ENCODE results near the gene EFCAB8. TPM values are rescaled to one million over a fixed set of nuclear protein-coding genes. Genes with fewer than 3 reads are reported as not detected.

EFCAB8 gene
- total and polyA plus RNA-seq, 4 experiments from 2014 or later: 1.5 to 1.8 TPM; not detected in 2

- DNase-seq: no peak
- Histone ChIP-seq H3K4me3 (ENCODE audit: low read length in 2 of 2) (no peak overlapping the region), H3K36me3 (ENCODE audit: insufficient read depth, low read length) (peaks cover 32% of the 10 kb centered on the region), H3K27me3 (ENCODE audit: insufficient read depth, low read length) (no peaks in the 10 kb centered on the region), H3K4me1 (ENCODE audit: insufficient read depth, low read length) (peaks cover 55% of the 10 kb centered on the region), H3K27ac (ENCODE audit: low read depth, low read length) (no peak overlapping the region), H3K9me3 (ENCODE audit: control insufficient read depth in 1 of 2, low read length in 2 of 2) (no peaks in the 10 kb centered on the region)
- POLR2A ChIA-PET (ENCODE audit: partially characterized antibody): interaction anchor here (1.0 to 5.0 kb wide), 2 partner anchors 11 to 89 kb away, joined by 4 to 38 read pairs; partner anchors contain the start of genes COMMD7 and MAPRE1
- intact Hi-C loops (cut with micrococcal nuclease): loop anchor here (1.0 to 2.0 kb wide), 2 partner anchors 12 to 41 kb away; no protein-coding TSS in a partner anchor
- Mint-ChIP-seq H3K27me3 (no peaks in the 10 kb centered on the region), H3K4me3 (peak overlapping the region in 6 of 8 donors; percentile 31 to 80 (median 66)), H3K4me1 (peaks cover 34 to 73% (median 54%) of the 10 kb centered on the region in 4 donors), H3K27ac (peak overlapping the region in 4 of 7 donors; percentile 54 to 78 (median 64)), H3K36me3 (peaks cover 29 to 78% of the 10 kb centered on the region in 2 donors), H3K9me3 (no peaks in the 10 kb centered on the region)
- CTCF ChIA-PET (ENCODE audit: partially characterized antibody): interaction anchor here (0.6 to 2.7 kb wide), 3 partner anchors 9 to 795 kb away, joined by 4 to 12 read pairs (median 5); no protein-coding TSS in a partner anchor
Measured at GRCh38 chr20:32831982-32832381, 26.7 kb upstream of the EFCAB8 start.

GRCh38 chr20:32832664-32833063, 26.1 kb upstream of the EFCAB8 start:
- intact Hi-C loops (cut with micrococcal nuclease): loop anchor here (1.0 to 2.0 kb wide), 2 partner anchors 12 to 42 kb away; no protein-coding TSS in a partner anchor
- peaks cover 34 to 80% of the 10 kb centered on the region in 2 donors for H3K36me3 Mint-ChIP-seq
- H3K27me3 ChIP-seq (ENCODE audit: insufficient read depth, low read length): no peaks in the 10 kb centered on the region

GRCh38 chr20:32834972-32835371, 23.8 kb upstream of the EFCAB8 start:
- Histone ChIP-seq H3K27ac (ENCODE audit: low read depth, low read length) (no peak overlapping the region), H3K9me3 (ENCODE audit: control insufficient read depth in 1 of 2, low read length in 2 of 2) (no peaks in the 10 kb centered on the region), H3K36me3 (ENCODE audit: insufficient read depth, low read length) (peaks cover 45% of the 10 kb centered on the region), H3K4me3 (ENCODE audit: low read length in 2 of 2) (no peak overlapping the region), H3K4me1 (ENCODE audit: insufficient read depth, low read length) (peaks cover 40% of the 10 kb centered on the region), H3K27me3 (ENCODE audit: insufficient read depth, low read length) (no peaks in the 10 kb centered on the region)
- Mint-ChIP-seq H3K27ac (peak overlapping the region in 3 of 7 donors; percentile 52 to 65 (median 53)), H3K27me3 (no peaks in the 10 kb centered on the region), H3K4me3 (no peak overlapping the region), H3K36me3 (peaks cover 32 to 82% of the 10 kb centered on the region in 2 donors), H3K4me1 (peaks cover 30 to 65% (median 49%) of the 10 kb centered on the region in 4 donors), H3K9me3 (no peaks in the 10 kb centered on the region)
- CTCF ChIA-PET (ENCODE audit: partially characterized antibody): interaction anchor here (1.3 kb wide), 1 partner anchor 45 kb away, joined by 6 read pairs; no protein-coding TSS in a partner anchor
- POLR2A ChIA-PET (ENCODE audit: partially characterized antibody): no interaction called here
- intact Hi-C loops (cut with micrococcal nuclease): no loop called here
- no peak for DNase-seq

More at GRCh38 chr20:32832664-32833063, 26.1 kb upstream of the EFCAB8 start:
- Mint-ChIP-seq H3K4me1 (peaks cover 36 to 72% (median 52%) of the 10 kb centered on the region in 4 donors), H3K9me3 (no peaks in the 10 kb centered on the region), H3K27ac (peak overlapping the region; percentile 61 to 90 (median 83)), H3K27me3 (no peaks in the 10 kb centered on the region), H3K4me3 (peak overlapping the region in 7 of 8 donors; percentile 49 to 80 (median 65))
- CTCF ChIA-PET (ENCODE audit: partially characterized antibody): interaction anchor here (0.6 to 2.7 kb wide), 3 partner anchors 10 to 796 kb away, joined by 4 to 12 read pairs (median 5); no protein-coding TSS in a partner anchor
- no peak overlapping the region for H3K4me3 ChIP-seq (ENCODE audit: low read length in 2 of 2)
- H3K9me3 ChIP-seq (ENCODE audit: control insufficient read depth in 1 of 2, low read length in 2 of 2): no peaks in the 10 kb centered on the region
- H3K36me3 ChIP-seq (ENCODE audit: insufficient read depth, low read length): peaks cover 32% of the 10 kb centered on the region
- POLR2A ChIA-PET (ENCODE audit: partially characterized antibody): interaction anchor here (1.0 to 5.0 kb wide), 2 partner anchors 12 to 90 kb away, joined by 4 to 38 read pairs; partner anchors contain the start of genes COMMD7 and MAPRE1
- peak in 4 of 5 donors; percentile 13 to 28 (median 23) for DNase-seq
- no peak overlapping the region for H3K27ac ChIP-seq (ENCODE audit: low read depth, low read length)
- H3K4me1 ChIP-seq (ENCODE audit: insufficient read depth, low read length): peaks cover 59% of the 10 kb centered on the region

- intact Hi-C loops (cut with micrococcal nuclease): no loop called here
Measured at GRCh38 chr20:32837157-32837556, 21.6 kb upstream of the EFCAB8 start.

GRCh38 chr20:32839227-32839981, 19.3 kb upstream of the EFCAB8 start:
- DNase-seq: no peak
- no peaks in the 10 kb centered on the region for H3K9me3 Mint-ChIP-seq
- H3K27ac ChIP-seq (ENCODE audit: low read depth, low read length): no peak overlapping the region
- peaks cover 40 to 77% of the 10 kb centered on the region in 2 donors for H3K36me3 Mint-ChIP-seq
- H3K27me3 ChIP-seq (ENCODE audit: insufficient read depth, low read length): no peaks in the 10 kb centered on the region
- H3K27me3 Mint-ChIP-seq: no peaks in the 10 kb centered on the region
- ChIA-PET CTCF (ENCODE audit: partially characterized antibody) (interaction anchor here (1.4 kb wide), 1 partner anchor 50 kb away, joined by 3 read pairs; no protein-coding TSS in a partner anchor), POLR2A (ENCODE audit: partially characterized antibody) (no interaction called here)
- peak overlapping the region in 6 of 7 donors; percentile 9 to 76 (median 30) for H3K27ac Mint-ChIP-seq
- no peak overlapping the region for H3K4me3 Mint-ChIP-seq
- no peak overlapping the region for H3K4me3 ChIP-seq (ENCODE audit: low read length in 2 of 2)
- peaks cover 29 to 63% (median 43%) of the 10 kb centered on the region in 4 donors for H3K4me1 Mint-ChIP-seq
- peaks cover 9% of the 10 kb centered on the region for H3K4me1 ChIP-seq (ENCODE audit: insufficient read depth, low read length)
- peaks cover 38% of the 10 kb centered on the region for H3K36me3 ChIP-seq (ENCODE audit: insufficient read depth, low read length)
- intact Hi-C loops (cut with micrococcal nuclease): no loop called here
- no peaks in the 10 kb centered on the region for H3K9me3 ChIP-seq (ENCODE audit: control insufficient read depth in 1 of 2, low read length in 2 of 2)

More at GRCh38 chr20:32837157-32837556, 21.6 kb upstream of the EFCAB8 start:
- peaks cover 44% of the 10 kb centered on the region for H3K36me3 ChIP-seq (ENCODE audit: insufficient read depth, low read length)
- POLR2A ChIA-PET (ENCODE audit: partially characterized antibody): no interaction called here
- H3K27me3 Mint-ChIP-seq: no peaks in the 10 kb centered on the region
- no peaks in the 10 kb centered on the region for H3K9me3 ChIP-seq (ENCODE audit: control insufficient read depth in 1 of 2, low read length in 2 of 2)
- peak overlapping the region in 5 of 7 donors; percentile 6 to 53 (median 41) for H3K27ac Mint-ChIP-seq
- H3K27me3 ChIP-seq (ENCODE audit: insufficient read depth, low read length): no peaks in the 10 kb centered on the region
- peaks cover 29 to 62% (median 46%) of the 10 kb centered on the region in 4 donors for H3K4me1 Mint-ChIP-seq
- H3K4me3 ChIP-seq (ENCODE audit: low read length in 2 of 2): no peak overlapping the region
- peaks cover 29% of the 10 kb centered on the region for H3K4me1 ChIP-seq (ENCODE audit: insufficient read depth, low read length)
- no peak overlapping the region for H3K4me3 Mint-ChIP-seq
- no peak overlapping the region for H3K27ac ChIP-seq (ENCODE audit: low read depth, low read length)
- peaks cover 30 to 79% of the 10 kb centered on the region in 2 donors for H3K36me3 Mint-ChIP-seq
- no peaks in the 10 kb centered on the region for H3K9me3 Mint-ChIP-seq
- CTCF ChIA-PET (ENCODE audit: partially characterized antibody): interaction anchor here (1.5 kb wide), 1 partner anchor 47 kb away, joined by 4 read pairs; no protein-coding TSS in a partner anchor
- DNase-seq: no peak

- Mint-ChIP-seq H3K4me3 (no peak overlapping the region), H3K27ac (peak overlapping the region in 4 of 7 donors; percentile 22 to 76 (median 34)), H3K27me3 (no peaks in the 10 kb centered on the region), H3K4me1 (peaks cover 33 to 68% (median 48%) of the 10 kb centered on the region in 4 donors), H3K36me3 (peaks cover 43 to 78% of the 10 kb centered on the region in 2 donors), H3K9me3 (no peaks in the 10 kb centered on the region)
- POLR2A ChIA-PET (ENCODE audit: partially characterized antibody): no interaction called here
- intact Hi-C loops (cut with micrococcal nuclease): no loop called here
- H3K36me3 ChIP-seq (ENCODE audit: insufficient read depth, low read length): peaks cover 38% of the 10 kb centered on the region
- H3K4me1 ChIP-seq (ENCODE audit: insufficient read depth, low read length): peaks cover 9% of the 10 kb centered on the region
- DNase-seq: no peak
- no peaks in the 10 kb centered on the region for H3K27me3 ChIP-seq (ENCODE audit: insufficient read depth, low read length)
- H3K9me3 ChIP-seq (ENCODE audit: control insufficient read depth in 1 of 2, low read length in 2 of 2): no peaks in the 10 kb centered on the region
- no peak overlapping the region for H3K27ac ChIP-seq (ENCODE audit: low read depth, low read length)
- CTCF ChIA-PET (ENCODE audit: partially characterized antibody): interaction anchor here (1.4 kb wide), 1 partner anchor 50 kb away, joined by 3 read pairs; no protein-coding TSS in a partner anchor
- no peak overlapping the region for H3K4me3 ChIP-seq (ENCODE audit: low read length in 2 of 2)
Measured at GRCh38 chr20:32839982-32840285, 18.8 kb upstream of the EFCAB8 start.

GRCh38 chr20:32841174-32841573, 17.5 kb upstream of the EFCAB8 start:
- POLR2A ChIA-PET (ENCODE audit: partially characterized antibody): interaction anchor here (1.1 kb wide), 1 partner anchor 21 kb away, joined by 4 read pairs; no protein-coding TSS in a partner anchor
- H3K27ac ChIP-seq (ENCODE audit: low read depth, low read length): no peak overlapping the region
- peaks cover 35 to 69% (median 53%) of the 10 kb centered on the region in 4 donors for H3K4me1 Mint-ChIP-seq

More at GRCh38 chr20:32841174-32841573, 17.5 kb upstream of the EFCAB8 start:
- H3K36me3 Mint-ChIP-seq: peaks cover 41 to 82% of the 10 kb centered on the region in 2 donors
- peak overlapping the region in 4 of 7 donors; percentile 51 to 79 (median 72) for H3K27ac Mint-ChIP-seq
- Histone ChIP-seq H3K27me3 (ENCODE audit: insufficient read depth, low read length) (no peaks in the 10 kb centered on the region), H3K4me1 (ENCODE audit: insufficient read depth, low read length) (peaks cover 9% of the 10 kb centered on the region), H3K9me3 (ENCODE audit: control insufficient read depth in 1 of 2, low read length in 2 of 2) (no peaks in the 10 kb centered on the region), H3K36me3 (ENCODE audit: insufficient read depth, low read length) (peaks cover 43% of the 10 kb centered on the region), H3K4me3 (ENCODE audit: low read length in 2 of 2) (no peak overlapping the region)
- peak overlapping the region in 1 of 8 donors; percentile 42 for H3K4me3 Mint-ChIP-seq
- intact Hi-C loops (cut with micrococcal nuclease): no loop called here
- CTCF ChIA-PET (ENCODE audit: partially characterized antibody): interaction anchor here (0.8 kb wide), 1 partner anchor 11 kb away, joined by 3 read pairs; no protein-coding TSS in a partner anchor
- H3K27me3 Mint-ChIP-seq: no peaks in the 10 kb centered on the region
- no peak for DNase-seq
- H3K9me3 Mint-ChIP-seq: no peaks in the 10 kb centered on the region
